Esophagus squamous epithelium (tissue), 5 donors: Measurements from ENCODE around the gene IL1RAPL2. TPM values are rescaled to one million over a fixed set of nuclear protein-coding genes. Genes with fewer than 3 reads are reported as not detected.

Experiments
- DNase-seq: peaks from one replicate; lab custom pipeline; 2025; lab: John Stamatoyannopoulos, UW
- H3K27ac ChIP-seq, 4 donors: fragments of 200-600 bp; sonication (generic); one replicate each; pipeline ENCODE4 v1.5.1; 2016 to 2019; ENCODE audit warnings: mild to moderate bottlenecking in 1 of 4
- H3K27me3 ChIP-seq, 4 donors: fragments of 200-600 bp; sonication (generic); 1 replicate in 3 of 4; 2 replicates in 1 of 4; pipeline versions ENCODE4 v1.5.1 to v1.6.0; 2017 to 2021; ENCODE audit warnings: antibody characterized with exemption in 1 of 4
- H3K36me3 ChIP-seq, 3 donors: fragments of 200-600 bp; sonication (generic); one replicate each; pipeline ENCODE4 v1.5.1; 2016 to 2019
- H3K4me1 ChIP-seq, 3 donors: fragments of 200-600 bp; sonication (generic); one replicate each; pipeline ENCODE4 v1.5.1; 2017 to 2019
- H3K4me3 ChIP-seq, 4 donors: fragments of 200-600 bp; sonication (generic); 1 replicate in 3 of 4; 2 replicates in 1 of 4; pipeline ENCODE4 v1.5.1; 2016 to 2019; ENCODE audit warnings: mild to moderate bottlenecking in 2 of 4, moderate library complexity in 1 of 4
- H3K9me3 ChIP-seq, 3 donors: fragments of 200-600 bp; sonication (generic); one replicate each; pipeline ENCODE4 v1.5.1; 2016 to 2019
- CTCF ChIP-seq, 6 experiments: fragments of 450-650 bp in 4 of 6; fragments of 200-600 bp in 2 of 6; sonication (generic) in 2 of 6; IDR thresholded peaks; one replicate each; pipeline ENCODE4 v1.5.1; 2016 to 2019; ENCODE audit warnings: antibody characterized with exemption in 6 of 6, mild to moderate bottlenecking in 4 of 6, moderate library complexity in 4 of 6
- POLR2A ChIP-seq, 4 donors: fragments of 450-650 bp; IDR thresholded peaks; one replicate each; pipeline ENCODE4 v1.6.1; 2017; ENCODE audit warnings: antibody characterized with exemption in 4 of 4, mild to moderate bottlenecking in 4 of 4, moderate library complexity in 3 of 4
- WGBS, 2 donors: methylation state at CpG; one replicate each; pipeline ENCODE4 v1.1.5; 2018; 5-methylcytosine and 5-hydroxymethylcytosine counted together
- intact Hi-C: fragments of 100-400 bp; cut with DNase I; formaldehyde crosslinking; loops from one replicate; pipeline ENCODE4 v1.15.0; 2022
- total RNA-seq, 4 donors: library from RNA; depleted of rRNA; stranded (reverse); fragments of >200 nt; gene quantifications; one replicate each; pipeline ENCODE4 v1.1.0, GENCODE V29; 2016
- donor health status: DM: yes; HTN: yes; CAD: no.

The IL1RAPL2 gene
- total RNA-seq, 4 donors from 2014 or later = 0.09 TPM; not detected in 3

- Histone ChIP-seq H3K36me3 (no peaks in the 10 kb centered on the region), H3K4me3 (no peak overlapping the region), H3K27ac (no peak overlapping the region), H3K27me3 (no peaks in the 10 kb centered on the region), H3K4me1 (no peaks in the 10 kb centered on the region), H3K9me3 (no peaks in the 10 kb centered on the region)
- WGBS, 2 donors = 75% methylated on average over 2 of the region's 8 CpGs; no CpG with 5 or more reads in 1 of the 2 donors
- intact Hi-C loops = no loop called here
- TF ChIP-seq POLR2A (IDR thresholded peaks at IDR 0.05) = no peak
- no peak for TF ChIP-seq CTCF (IDR thresholded peaks at IDR 0.05)
- DNase-seq = no peak
Measured at GRCh38 chrX:105260291-105261043, 694.5 kb downstream of the IL1RAPL2 start.

- TF ChIP-seq CTCF (IDR thresholded peaks at IDR 0.05) (no peak), POLR2A (IDR thresholded peaks at IDR 0.05) (no peak)
- H3K4me1 ChIP-seq = no peaks in the 10 kb centered on the region
- no peaks in the 10 kb centered on the region for H3K36me3 ChIP-seq
- no peak for DNase-seq
- no peak overlapping the region for H3K4me3 ChIP-seq
- intact Hi-C loops = no loop called here
- H3K27me3 ChIP-seq = no peaks in the 10 kb centered on the region
- H3K27ac ChIP-seq = no peak overlapping the region
- WGBS, 2 donors = 57 to 86% methylated on average over 1 of the region's 2 CpGs
- no peaks in the 10 kb centered on the region for H3K9me3 ChIP-seq
Measured at GRCh38 chrX:105263171-105263570, 697.2 kb downstream of the IL1RAPL2 start.

- H3K36me3 ChIP-seq = no peaks in the 10 kb centered on the region
- 63% methylated on average over 1 of the region's 1 CpG; no CpG with 5 or more reads in 1 of the 2 donors for WGBS, 2 donors
- H3K9me3 ChIP-seq = no peaks in the 10 kb centered on the region
- TF ChIP-seq POLR2A (IDR thresholded peaks at IDR 0.05) (no peak), CTCF (IDR thresholded peaks at IDR 0.05) (no peak)
- intact Hi-C loops = no loop called here
- H3K4me1 ChIP-seq = no peaks in the 10 kb centered on the region
- H3K4me3 ChIP-seq = no peak overlapping the region
- DNase-seq = no peak
- H3K27me3 ChIP-seq = no peaks in the 10 kb centered on the region
- no peak overlapping the region for H3K27ac ChIP-seq
Measured at GRCh38 chrX:105263801-105264200, 697.8 kb downstream of the IL1RAPL2 start.

GRCh38 chrX:105265093-105265492 is 699.1 kb downstream of the IL1RAPL2 start:
- intact Hi-C loops = no loop called here
- DNase-seq = no peak
- 38 to 43% methylated on average over 3 of the region's 3 CpGs for WGBS, 2 donors
- H3K9me3 ChIP-seq = no peaks in the 10 kb centered on the region
- H3K27ac ChIP-seq = no peak overlapping the region
- H3K27me3 ChIP-seq = no peaks in the 10 kb centered on the region
- H3K36me3 ChIP-seq = no peaks in the 10 kb centered on the region
- no peaks in the 10 kb centered on the region for H3K4me1 ChIP-seq
- TF ChIP-seq POLR2A (IDR thresholded peaks at IDR 0.05) (no peak), CTCF (IDR thresholded peaks at IDR 0.05) (no peak)
- no peak overlapping the region for H3K4me3 ChIP-seq

- H3K27ac ChIP-seq = no peak overlapping the region
- no peaks in the 10 kb centered on the region for H3K36me3 ChIP-seq
- no peak for TF ChIP-seq POLR2A (IDR thresholded peaks at IDR 0.05)
- TF ChIP-seq CTCF (IDR thresholded peaks at IDR 0.05) = no peak
- DNase-seq = no peak
- no peak overlapping the region for H3K4me3 ChIP-seq
- no peaks in the 10 kb centered on the region for H3K4me1 ChIP-seq
- no peaks in the 10 kb centered on the region for H3K9me3 ChIP-seq
- 76 to 100% methylated on average over 1 of the region's 1 CpG for WGBS, 2 donors
- H3K27me3 ChIP-seq = no peaks in the 10 kb centered on the region
- intact Hi-C loops = no loop called here
Measured at GRCh38 chrX:105266456-105266855, 700.5 kb downstream of the IL1RAPL2 start.
